Right atrium auricular region (tissue), 2 donors: Measurements from ENCODE around the gene DRD1. TPM values are rescaled to one million over a fixed set of nuclear protein-coding genes. Genes with fewer than 3 reads are reported as not detected.
"Not testable (repeated sequence)": the region's sequence is repeated elsewhere in the genome, so short reads cannot be mapped to it uniquely, and the experiment has no call there.

ENCODE experiments used
- DNase-seq: peaks from one replicate; pipeline ENCODE4 v3.0.0-alpha.2; 2019; ENCODE audit warnings: low spot score
- H3K27ac ChIP-seq, 2 donors: fragments of 200-600 bp; sonication (generic); 1 replicate in 1 of 2; 2 replicates in 1 of 2; pipeline ENCODE4 v1.5.1; 2016 to 2019
- H3K27me3 ChIP-seq, 2 donors: fragments of 200-600 bp; sonication (generic); one replicate each; pipeline versions ENCODE4 v1.5.1 to v1.6.0; 2017 to 2019
- H3K36me3 ChIP-seq: fragments of 200-600 bp; sonication (generic); one replicate; pipeline ENCODE4 v1.5.1; 2016
- H3K4me1 ChIP-seq, 2 donors: fragments of 200-600 bp; sonication (generic); one replicate each; pipeline versions ENCODE4 v1.5.1 to v1.6.0; 2017 to 2019
- H3K4me3 ChIP-seq, 2 donors: fragments of 200-600 bp; sonication (generic); 1 replicate in 1 of 2; 2 replicates in 1 of 2; pipeline ENCODE4 v1.5.1; 2017 to 2019; ENCODE audit warnings: mild to moderate bottlenecking in 1 of 2, moderate library complexity in 1 of 2
- H3K9me3 ChIP-seq, 2 donors: fragments of 200-600 bp; sonication (generic); one replicate each; pipeline ENCODE4 v1.5.1; 2019
- total RNA-seq, 2 donors: library from RNA; depleted of rRNA; stranded (reverse); fragments of >200 nt; gene quantifications; one replicate each; pipeline ENCODE4 v1.1.0, GENCODE V29; 2016
- TF ChIP-seq, protein P1 (sequence below), 2 donors: fragments of 200-600 bp; sonication (generic); IDR thresholded peaks; one replicate each; pipeline ENCODE4 v1.5.1; 2019; ENCODE audit warnings: antibody characterized with exemption in 2 of 2

The DRD1 gene
- total RNA-seq, 2 donors from 2014 or later, result not detected

DNA sequence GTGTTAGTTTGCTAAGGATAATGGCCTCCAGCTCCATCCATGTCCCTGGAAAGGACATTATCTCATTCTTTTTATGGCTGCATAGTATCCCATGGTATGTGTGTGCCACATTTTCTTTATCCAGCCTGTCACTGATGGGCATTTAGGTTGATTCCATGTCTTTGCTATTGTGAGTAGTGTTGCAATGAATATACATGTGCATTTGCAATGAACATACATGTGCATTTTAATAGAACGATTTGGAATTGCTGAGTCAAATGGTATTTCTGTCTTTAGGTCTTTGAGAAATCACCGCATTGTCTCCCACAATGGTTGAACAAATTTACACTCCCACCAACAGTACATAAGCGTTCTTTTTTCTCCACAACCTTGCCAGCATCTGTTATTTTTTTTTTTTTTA is 37.7 kb downstream of the DRD1 start:
- Histone ChIP-seq H3K36me3 (no peaks in the 10 kb centered on the region), H3K4me1 (no peaks in the 10 kb centered on the region), H3K27ac (no peak overlapping the region), H3K27me3 (no peaks in the 10 kb centered on the region), H3K9me3 (peaks cover 0 to 3% of the 10 kb centered on the region in 2 donors), H3K4me3 (no peak overlapping the region)
- DNase-seq, result no peak
- TF ChIP-seq, protein P1, sequence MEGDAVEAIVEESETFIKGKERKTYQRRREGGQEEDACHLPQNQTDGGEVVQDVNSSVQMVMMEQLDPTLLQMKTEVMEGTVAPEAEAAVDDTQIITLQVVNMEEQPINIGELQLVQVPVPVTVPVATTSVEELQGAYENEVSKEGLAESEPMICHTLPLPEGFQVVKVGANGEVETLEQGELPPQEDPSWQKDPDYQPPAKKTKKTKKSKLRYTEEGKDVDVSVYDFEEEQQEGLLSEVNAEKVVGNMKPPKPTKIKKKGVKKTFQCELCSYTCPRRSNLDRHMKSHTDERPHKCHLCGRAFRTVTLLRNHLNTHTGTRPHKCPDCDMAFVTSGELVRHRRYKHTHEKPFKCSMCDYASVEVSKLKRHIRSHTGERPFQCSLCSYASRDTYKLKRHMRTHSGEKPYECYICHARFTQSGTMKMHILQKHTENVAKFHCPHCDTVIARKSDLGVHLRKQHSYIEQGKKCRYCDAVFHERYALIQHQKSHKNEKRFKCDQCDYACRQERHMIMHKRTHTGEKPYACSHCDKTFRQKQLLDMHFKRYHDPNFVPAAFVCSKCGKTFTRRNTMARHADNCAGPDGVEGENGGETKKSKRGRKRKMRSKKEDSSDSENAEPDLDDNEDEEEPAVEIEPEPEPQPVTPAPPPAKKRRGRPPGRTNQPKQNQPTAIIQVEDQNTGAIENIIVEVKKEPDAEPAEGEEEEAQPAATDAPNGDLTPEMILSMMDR (IDR thresholded peaks at IDR 0.05), result no peak

DNA sequence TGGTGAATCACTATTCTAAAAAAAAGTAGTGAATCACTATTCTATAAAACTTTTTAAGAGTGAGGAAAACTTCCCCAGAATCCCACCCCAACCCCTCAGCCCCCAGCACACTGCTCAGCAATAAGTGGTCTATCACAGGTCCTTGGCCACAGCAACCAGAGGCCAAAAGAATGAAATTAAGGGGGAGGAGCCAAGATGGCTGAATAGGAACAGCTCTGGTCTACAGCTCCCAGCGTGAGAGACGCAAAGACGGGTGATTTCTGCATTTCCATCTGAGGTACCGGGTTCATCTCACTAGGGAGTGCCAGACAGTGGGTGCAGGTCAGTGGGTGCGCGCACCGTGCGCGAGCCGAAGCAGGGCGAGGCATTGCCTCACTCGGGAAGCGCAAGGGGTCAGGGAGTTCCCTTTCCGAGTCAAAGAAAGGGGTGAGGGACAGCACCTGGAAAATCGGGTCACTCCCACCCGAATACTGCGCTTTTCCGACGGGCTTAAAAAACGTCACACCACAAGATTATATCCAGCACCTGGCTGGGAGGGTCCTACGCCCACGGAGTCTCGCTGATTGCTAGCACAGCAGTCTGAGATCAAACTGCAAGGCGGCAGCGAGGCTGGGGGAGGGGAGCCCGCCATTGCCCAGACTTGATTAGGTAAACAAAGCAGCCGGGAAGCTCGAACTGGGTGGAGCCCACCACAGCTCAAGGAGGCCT is 46.2 kb downstream of the DRD1 start:
- H3K27ac ChIP-seq, H3K9me3 ChIP-seq, H3K4me1 ChIP-seq, H3K4me3 ChIP-seq, DNase-seq, H3K36me3 ChIP-seq, H3K27me3 ChIP-seq: not testable (repeated sequence)

DNA sequence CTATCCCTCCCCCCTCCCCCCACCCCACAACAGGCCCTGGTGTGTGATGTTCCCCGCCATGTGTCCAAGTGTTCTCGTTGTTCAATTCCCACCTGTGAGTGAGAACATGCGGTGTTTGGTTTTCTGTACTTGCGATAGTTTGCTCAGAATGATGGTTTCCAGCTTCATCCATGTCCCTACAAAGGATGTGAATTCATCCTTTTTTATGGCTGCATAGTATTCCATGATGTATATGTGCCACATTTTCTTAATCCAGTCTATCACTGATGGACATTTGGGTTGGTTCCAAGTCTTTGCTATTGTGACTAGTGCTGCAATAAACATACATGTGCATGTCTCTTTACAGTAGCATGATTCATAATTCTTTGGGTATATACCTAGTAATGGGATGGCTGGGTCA is 48.6 kb downstream of the DRD1 start:
- not testable (repeated sequence) for H3K27me3 ChIP-seq, DNase-seq, H3K36me3 ChIP-seq, H3K4me1 ChIP-seq, H3K4me3 ChIP-seq, H3K9me3 ChIP-seq, H3K27ac ChIP-seq

DNA sequence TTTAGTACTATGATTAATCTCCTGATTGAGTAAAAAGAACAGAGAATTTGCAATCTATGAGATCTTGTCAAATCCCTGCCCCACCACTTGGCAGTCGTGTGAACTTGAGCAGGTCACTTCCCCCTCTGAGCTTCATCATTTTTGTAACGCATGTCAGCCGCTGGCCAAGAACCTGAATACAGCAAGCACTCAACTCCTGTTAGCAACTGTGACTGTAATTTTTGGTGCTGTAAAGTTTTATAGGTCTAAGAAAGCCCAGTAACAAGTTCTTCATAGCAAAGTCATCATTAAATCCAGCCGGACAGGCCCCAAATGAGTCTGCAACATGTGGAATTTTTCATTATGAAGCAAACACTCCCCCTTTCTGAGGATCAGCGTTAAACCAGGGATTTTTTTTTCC is 49.4 kb downstream of the DRD1 start:
- no peaks in the 10 kb centered on the region for H3K27me3 ChIP-seq
- TF ChIP-seq, protein P1 (IDR thresholded peaks at IDR 0.05), result no peak

DNA sequence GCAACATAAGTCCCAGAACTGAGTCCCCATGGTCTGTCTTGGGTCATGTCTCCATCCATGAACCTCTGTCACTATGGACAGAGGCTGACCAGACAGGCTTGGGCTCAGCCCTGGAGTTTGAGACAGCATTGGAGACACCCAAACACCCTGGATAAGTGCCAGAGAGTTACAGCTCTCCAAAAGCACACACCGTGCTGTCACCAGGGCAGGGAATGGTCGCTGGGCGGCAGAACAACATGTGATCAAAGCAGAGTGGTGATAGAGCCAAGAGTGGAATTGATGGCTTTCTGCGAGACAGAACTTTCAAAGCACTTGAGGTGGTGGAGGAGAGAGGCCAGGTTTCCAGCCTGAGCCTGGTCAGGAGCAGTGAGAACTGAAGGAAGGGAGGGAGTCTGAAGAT is 50.1 kb downstream of the DRD1 start:
- Histone ChIP-seq H3K9me3 (no peaks in the 10 kb centered on the region), H3K27ac (no peak overlapping the region), H3K36me3 (no peaks in the 10 kb centered on the region), H3K4me1 (no peaks in the 10 kb centered on the region), H3K4me3 (no peak overlapping the region), H3K27me3 (no peaks in the 10 kb centered on the region)
- TF ChIP-seq, protein P1 (IDR thresholded peaks at IDR 0.05), result no peak
- no peak for DNase-seq

More for the DNA sequence above, 49.4 kb downstream of the DRD1 start:
- no peak for DNase-seq
- no peaks in the 10 kb centered on the region for H3K9me3 ChIP-seq
- H3K4me3 ChIP-seq, result no peak overlapping the region
- H3K36me3 ChIP-seq, result no peaks in the 10 kb centered on the region
- no peak overlapping the region for H3K27ac ChIP-seq
- no peaks in the 10 kb centered on the region for H3K4me1 ChIP-seq

DNA sequence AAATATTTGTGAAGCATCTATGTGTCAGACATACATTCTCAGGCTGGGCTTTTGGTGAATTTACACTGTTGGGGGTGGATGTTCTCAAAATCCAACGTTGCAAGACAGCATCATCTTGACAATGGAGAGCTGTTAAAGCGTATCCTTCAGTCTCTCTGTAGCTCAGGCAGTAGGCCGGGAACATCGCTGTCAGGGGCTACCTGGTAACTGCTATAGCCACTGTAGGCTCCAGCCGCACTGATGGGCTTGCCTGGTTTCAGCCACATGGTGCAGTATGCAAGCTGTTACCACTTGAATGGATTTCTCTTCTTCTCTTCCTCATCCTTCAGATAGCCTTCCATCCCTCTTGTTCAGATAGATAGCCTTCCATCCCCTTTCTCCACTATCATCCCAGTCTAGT is 51.7 kb downstream of the DRD1 start:
- H3K36me3 ChIP-seq, result no peaks in the 10 kb centered on the region
- no peak for DNase-seq

More for the DNA sequence above, 51.7 kb downstream of the DRD1 start:
- H3K4me3 ChIP-seq, result no peak overlapping the region
- no peaks in the 10 kb centered on the region for H3K9me3 ChIP-seq
- TF ChIP-seq, protein P1 (IDR thresholded peaks at IDR 0.05), result no peak
- H3K27ac ChIP-seq, result no peak overlapping the region
- no peaks in the 10 kb centered on the region for H3K27me3 ChIP-seq
- no peaks in the 10 kb centered on the region for H3K4me1 ChIP-seq
